K562 (cell line): Measurements from ENCODE around the gene CRYBG2. TPM values are rescaled to one million over a fixed set of nuclear protein-coding genes. Genes with fewer than 3 reads are reported as not detected.

ENCODE experiments used
- BDP1 ChIP-seq: IDR thresholded peaks from 3 replicates; pipeline ENCODE4 v1.6.1; 2011; ENCODE audit not compliant: insufficient read length, insufficient read depth
- CBFA2T3 ChIP-seq: fragments of 450-650 bp; IDR thresholded peaks from 2 replicates; pipeline ENCODE4 v1.6.1; 2017
- CXXC5 ChIP-seq: fragments of 250-450 bp; sonication (Bioruptor Pico); IDR thresholded peaks from 2 replicates; pipeline ENCODE4 v1.8.0; 2022; ENCODE audit warnings: inconsistent platforms, mild to moderate bottlenecking, moderate library complexity
- ETV1 ChIP-seq: fragments of 450-650 bp; conservative IDR thresholded peaks from 2 replicates; pipeline ENCODE4 v1.6.1; 2016; ENCODE audit warnings: missing genetic modification characterization, control low read depth, low read depth, missing compliant biosample characterization
- FOXJ2 ChIP-seq: fragments of 200-800 bp; sonication (Bioruptor generic); IDR thresholded peaks from 2 replicates; pipeline ENCODE4 v1.6.1; 2016; ENCODE audit warnings: missing genetic modification characterization, missing compliant biosample characterization
- GTF2F1 ChIP-seq: IDR thresholded peaks from 2 replicates; pipeline ENCODE4 v1.6.1; 2011; ENCODE audit warnings: low read depth, low read length, improper control_type of control experiment
- HDAC2 ChIP-seq: fragments of 450-650 bp; IDR thresholded peaks from 2 replicates; pipeline ENCODE4 v1.6.1; 2016; ENCODE audit warnings: mild to moderate bottlenecking
- POLR2G ChIP-seq: fragments of 200-400 bp; formaldehyde crosslinking; IDR thresholded peaks from 2 replicates; pipeline ENCODE4 v1.6.1; 2017; ENCODE audit warnings: low read depth, mild to moderate bottlenecking, antibody characterized with exemption, low read length, moderate library complexity
- YY1 ChIP-seq, 3 experiments: IDR thresholded peaks; 2 replicates each; pipeline ENCODE4 v1.6.1; 2011; ENCODE audit warnings: low read length in 2 of 3, mild to moderate bottlenecking in 2 of 3, moderate library complexity in 2 of 3, borderline replicate concordance in 1 of 3, control low read depth in 1 of 3, low read depth in 1 of 3; ENCODE audit not compliant: insufficient read depth in 3 of 3, insufficient replicate concordance in 2 of 3, control insufficient read depth in 1 of 3, insufficient read length in 1 of 3; ENCODE audit errors: extremely low read depth in 1 of 3
- ZNF316 ChIP-seq: fragments of 450-650 bp; IDR thresholded peaks from 2 replicates; pipeline ENCODE4 v1.6.1; 2016
- ZNF436 ChIP-seq: fragments of 250-450, 450-650 bp; sonication (Bioruptor Pico); formaldehyde crosslinking; IDR thresholded peaks from 2 replicates; pipeline ENCODE4 v1.7.0; 2020; ENCODE audit warnings: mild to moderate bottlenecking
- ZNF695 ChIP-seq: fragments of 450-650 bp; formaldehyde crosslinking; IDR thresholded peaks from 2 replicates; pipeline ENCODE4 v1.4.0; 2020; ENCODE audit warnings: mild to moderate bottlenecking, moderate library complexity
- polyA plus RNA-seq, 8 experiments: library from polyadenylated mRNA; depleted of rRNA in 4 of 8; stranded (reverse) in 5 of 8; unstranded in 3 of 8; fragments of >200 nt; fragmentation: Nextera tagmentation in 2 of 8; fragmentation: Illumina TruSeq in 1 of 8; extraction: Ambion mirVana in 2 of 8; extraction: Trizol in 1 of 8; gene quantifications; 2 replicates each; pipeline versions ENCODE4 v1.2.1 to v1.2.3, GENCODE V29; 2011 to 2014; ENCODE audit warnings: inconsistent platforms in 1 of 8, missing spikeins in 1 of 8
- total RNA-seq, 7 experiments: library from RNA; depleted of rRNA in 6 of 7; stranded (reverse); fragments of >200 nt in 6 of 7; fragmentation: Illumina TruSeq in 2 of 7; extraction: Trizol in 2 of 7; gene quantifications; 2 replicates each; pipeline versions ENCODE4 v1.2.1 to v1.2.3, GENCODE V29; 2011 to 2021; ENCODE audit warnings: low replicate concordance in 1 of 7
- TF ChIP-seq, protein P1 (sequence below): sonication (generic); formaldehyde crosslinking; IDR thresholded peaks from 2 replicates; pipeline ENCODE4 v1.8.0; 2023; ENCODE audit warnings: missing genetic modification reagents, mild to moderate bottlenecking, borderline replicate concordance
- TF ChIP-seq, protein P2 (sequence below): fragments of 450-650 bp; formaldehyde crosslinking; IDR thresholded peaks from 2 replicates; pipeline ENCODE4 v1.4.0; 2020; ENCODE audit warnings: mild to moderate bottlenecking, moderate library complexity
- TF ChIP-seq, protein P3 (sequence below): sonication (generic); formaldehyde crosslinking; IDR thresholded peaks from 2 replicates; pipeline ENCODE4 v1.8.0; 2023; ENCODE audit warnings: mild to moderate bottlenecking, missing genetic modification reagents

Gene CRYBG2
- total and polyA plus RNA-seq, 9 of the 15 experiments (the other 6 are each of a cell fraction or from before 2014, with no cell fraction given), result 0.39 to 8.5 (median 3.7) TPM

DNA sequence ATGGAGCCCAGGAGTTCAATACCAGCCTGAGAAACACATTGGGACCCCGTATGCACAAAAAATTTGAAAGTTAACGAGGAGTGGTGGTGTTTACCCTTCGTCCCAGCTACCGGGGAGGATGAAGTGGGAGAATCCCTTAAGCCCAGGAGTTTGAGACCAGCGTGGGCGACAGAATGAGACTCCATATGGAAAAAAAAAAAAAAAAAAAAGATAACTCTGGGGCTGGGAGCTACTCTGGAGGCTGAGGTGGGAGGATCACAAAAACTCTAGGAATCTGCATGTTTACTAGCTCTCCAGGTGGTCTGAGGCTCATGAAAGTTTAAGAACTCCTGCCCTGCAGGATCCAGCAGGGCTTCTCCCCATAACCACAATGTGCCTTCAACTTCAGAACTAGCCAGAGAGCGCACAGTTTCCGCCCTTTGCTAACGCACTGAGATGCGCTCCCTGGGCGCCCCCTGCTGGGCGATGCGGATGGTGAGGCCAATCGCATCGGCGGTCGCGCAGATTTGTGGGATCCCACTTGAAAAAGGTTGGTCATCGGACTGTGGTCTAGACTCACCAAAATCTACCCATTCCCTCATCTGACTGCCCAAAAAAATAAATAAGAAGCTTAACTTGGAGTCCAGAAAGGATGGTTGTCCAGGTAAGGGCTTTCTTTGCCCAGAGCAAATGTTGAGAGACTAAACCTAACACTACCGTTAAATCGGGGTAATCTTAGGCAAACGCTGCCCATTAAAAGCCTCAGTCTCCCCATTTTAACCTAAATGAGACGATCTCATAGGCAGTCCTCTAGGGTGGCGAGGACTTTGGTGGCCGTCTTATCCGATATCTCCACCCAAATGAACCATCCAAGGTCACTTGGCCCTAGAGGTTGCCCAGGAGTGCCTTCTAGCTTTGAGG lies 9.9 kb upstream of the CRYBG2 start (continued):
- TF ChIP-seq POLR2G (0 out of 2 replicates have a peak, but pooled peaks have one; percentile 20), CXXC5 (CRISPR knock-in tag) (peak; percentile 81), FOXJ2 (tag) (no peak), ETV1 (tag) (peak; percentile 63; the same call in 1 of the 2 replicates), ZNF695 (CRISPR knock-in tag) (no peak), ZNF436 (CRISPR knock-in tag) (no peak), HDAC2 (no peak), CBFA2T3 (0 out of 2 replicates have a peak, but pooled peaks have one; percentile 6), YY1 (IDR thresholded peaks at IDR 0.05; ENCODE audit: borderline replicate concordance in 1 of 3, control insufficient read depth in 1 of 3, extremely low read depth in 1 of 3, insufficient read depth in 3 of 3, insufficient read length in 1 of 3, insufficient replicate concordance in 2 of 3, low read depth in 1 of 3, low read length in 2 of 3) (peak in 2 of 3 experiments; percentile 31 to 48), BDP1 (no peak), ZNF316 (no peak), GTF2F1 (0 out of 2 replicates have a peak, but pooled peaks have one; percentile 57)
- TF ChIP-seq, protein P1, sequence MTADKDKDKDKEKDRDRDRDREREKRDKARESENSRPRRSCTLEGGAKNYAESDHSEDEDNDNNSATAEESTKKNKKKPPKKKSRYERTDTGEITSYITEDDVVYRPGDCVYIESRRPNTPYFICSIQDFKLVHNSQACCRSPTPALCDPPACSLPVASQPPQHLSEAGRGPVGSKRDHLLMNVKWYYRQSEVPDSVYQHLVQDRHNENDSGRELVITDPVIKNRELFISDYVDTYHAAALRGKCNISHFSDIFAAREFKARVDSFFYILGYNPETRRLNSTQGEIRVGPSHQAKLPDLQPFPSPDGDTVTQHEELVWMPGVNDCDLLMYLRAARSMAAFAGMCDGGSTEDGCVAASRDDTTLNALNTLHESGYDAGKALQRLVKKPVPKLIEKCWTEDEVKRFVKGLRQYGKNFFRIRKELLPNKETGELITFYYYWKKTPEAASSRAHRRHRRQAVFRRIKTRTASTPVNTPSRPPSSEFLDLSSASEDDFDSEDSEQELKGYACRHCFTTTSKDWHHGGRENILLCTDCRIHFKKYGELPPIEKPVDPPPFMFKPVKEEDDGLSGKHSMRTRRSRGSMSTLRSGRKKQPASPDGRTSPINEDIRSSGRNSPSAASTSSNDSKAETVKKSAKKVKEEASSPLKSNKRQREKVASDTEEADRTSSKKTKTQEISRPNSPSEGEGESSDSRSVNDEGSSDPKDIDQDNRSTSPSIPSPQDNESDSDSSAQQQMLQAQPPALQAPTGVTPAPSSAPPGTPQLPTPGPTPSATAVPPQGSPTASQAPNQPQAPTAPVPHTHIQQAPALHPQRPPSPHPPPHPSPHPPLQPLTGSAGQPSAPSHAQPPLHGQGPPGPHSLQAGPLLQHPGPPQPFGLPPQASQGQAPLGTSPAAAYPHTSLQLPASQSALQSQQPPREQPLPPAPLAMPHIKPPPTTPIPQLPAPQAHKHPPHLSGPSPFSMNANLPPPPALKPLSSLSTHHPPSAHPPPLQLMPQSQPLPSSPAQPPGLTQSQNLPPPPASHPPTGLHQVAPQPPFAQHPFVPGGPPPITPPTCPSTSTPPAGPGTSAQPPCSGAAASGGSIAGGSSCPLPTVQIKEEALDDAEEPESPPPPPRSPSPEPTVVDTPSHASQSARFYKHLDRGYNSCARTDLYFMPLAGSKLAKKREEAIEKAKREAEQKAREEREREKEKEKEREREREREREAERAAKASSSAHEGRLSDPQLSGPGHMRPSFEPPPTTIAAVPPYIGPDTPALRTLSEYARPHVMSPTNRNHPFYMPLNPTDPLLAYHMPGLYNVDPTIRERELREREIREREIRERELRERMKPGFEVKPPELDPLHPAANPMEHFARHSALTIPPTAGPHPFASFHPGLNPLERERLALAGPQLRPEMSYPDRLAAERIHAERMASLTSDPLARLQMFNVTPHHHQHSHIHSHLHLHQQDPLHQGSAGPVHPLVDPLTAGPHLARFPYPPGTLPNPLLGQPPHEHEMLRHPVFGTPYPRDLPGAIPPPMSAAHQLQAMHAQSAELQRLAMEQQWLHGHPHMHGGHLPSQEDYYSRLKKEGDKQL (CRISPR knock-in tag), result no peak
- TF ChIP-seq, protein P2, sequence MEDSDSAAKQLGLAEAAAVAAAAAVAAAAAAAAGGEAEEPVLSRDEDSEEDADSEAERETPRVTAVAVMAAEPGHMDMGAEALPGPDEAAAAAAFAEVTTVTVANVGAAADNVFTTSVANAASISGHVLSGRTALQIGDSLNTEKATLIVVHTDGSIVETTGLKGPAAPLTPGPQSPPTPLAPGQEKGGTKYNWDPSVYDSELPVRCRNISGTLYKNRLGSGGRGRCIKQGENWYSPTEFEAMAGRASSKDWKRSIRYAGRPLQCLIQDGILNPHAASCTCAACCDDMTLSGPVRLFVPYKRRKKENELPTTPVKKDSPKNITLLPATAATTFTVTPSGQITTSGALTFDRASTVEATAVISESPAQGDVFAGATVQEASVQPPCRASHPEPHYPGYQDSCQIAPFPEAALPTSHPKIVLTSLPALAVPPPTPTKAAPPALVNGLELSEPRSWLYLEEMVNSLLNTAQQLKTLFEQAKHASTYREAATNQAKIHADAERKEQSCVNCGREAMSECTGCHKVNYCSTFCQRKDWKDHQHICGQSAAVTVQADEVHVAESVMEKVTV (CRISPR knock-in tag), result peak; percentile 94
- TF ChIP-seq, protein P3, sequence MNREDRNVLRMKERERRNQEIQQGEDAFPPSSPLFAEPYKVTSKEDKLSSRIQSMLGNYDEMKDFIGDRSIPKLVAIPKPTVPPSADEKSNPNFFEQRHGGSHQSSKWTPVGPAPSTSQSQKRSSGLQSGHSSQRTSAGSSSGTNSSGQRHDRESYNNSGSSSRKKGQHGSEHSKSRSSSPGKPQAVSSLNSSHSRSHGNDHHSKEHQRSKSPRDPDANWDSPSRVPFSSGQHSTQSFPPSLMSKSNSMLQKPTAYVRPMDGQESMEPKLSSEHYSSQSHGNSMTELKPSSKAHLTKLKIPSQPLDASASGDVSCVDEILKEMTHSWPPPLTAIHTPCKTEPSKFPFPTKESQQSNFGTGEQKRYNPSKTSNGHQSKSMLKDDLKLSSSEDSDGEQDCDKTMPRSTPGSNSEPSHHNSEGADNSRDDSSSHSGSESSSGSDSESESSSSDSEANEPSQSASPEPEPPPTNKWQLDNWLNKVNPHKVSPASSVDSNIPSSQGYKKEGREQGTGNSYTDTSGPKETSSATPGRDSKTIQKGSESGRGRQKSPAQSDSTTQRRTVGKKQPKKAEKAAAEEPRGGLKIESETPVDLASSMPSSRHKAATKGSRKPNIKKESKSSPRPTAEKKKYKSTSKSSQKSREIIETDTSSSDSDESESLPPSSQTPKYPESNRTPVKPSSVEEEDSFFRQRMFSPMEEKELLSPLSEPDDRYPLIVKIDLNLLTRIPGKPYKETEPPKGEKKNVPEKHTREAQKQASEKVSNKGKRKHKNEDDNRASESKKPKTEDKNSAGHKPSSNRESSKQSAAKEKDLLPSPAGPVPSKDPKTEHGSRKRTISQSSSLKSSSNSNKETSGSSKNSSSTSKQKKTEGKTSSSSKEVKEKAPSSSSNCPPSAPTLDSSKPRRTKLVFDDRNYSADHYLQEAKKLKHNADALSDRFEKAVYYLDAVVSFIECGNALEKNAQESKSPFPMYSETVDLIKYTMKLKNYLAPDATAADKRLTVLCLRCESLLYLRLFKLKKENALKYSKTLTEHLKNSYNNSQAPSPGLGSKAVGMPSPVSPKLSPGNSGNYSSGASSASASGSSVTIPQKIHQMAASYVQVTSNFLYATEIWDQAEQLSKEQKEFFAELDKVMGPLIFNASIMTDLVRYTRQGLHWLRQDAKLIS, result peak; percentile 81; the same call in 1 of the 2 replicates
